ENCODE results near the gene OGT.
A peak's percentile ranks its signal among the peaks of the same experiment; 100 is the strongest.
"Not testable (repeated sequence)": the region's sequence is repeated elsewhere in the genome, so short reads cannot be mapped to it uniquely, and the experiment has no call there.

OGT gene

GRCh38 chrX:71599965-71600364 is 67.1 kb downstream of the OGT start:
- DNase-seq, result no peak

GRCh38 chrX:71603618-71604017 is 70.7 kb downstream of the OGT start:
- DNase-seq, result no peak

GRCh38 chrX:71604141-71604540 is 71.2 kb downstream of the OGT start:
- no peak for DNase-seq

- DNase-seq, result no peak
Measured at GRCh38 chrX:71604796-71605568, 72.1 kb downstream of the OGT start.

GRCh38 chrX:71606536-71607216 is 73.8 kb downstream of the OGT start:
- no peak for DNase-seq

- DNase-seq, result no peak
Measured at GRCh38 chrX:71607488-71607887, 74.6 kb downstream of the OGT start.

- DNase-seq, result no peak
Measured at GRCh38 chrX:71609095-71609750, 76.3 kb downstream of the OGT start.

- not testable (repeated sequence) for DNase-seq
Measured at GRCh38 chrX:71611736-71612135, 78.8 kb downstream of the OGT start.

GRCh38 chrX:71612256-71612655 is 79.4 kb downstream of the OGT start:
- DNase-seq, result no peak

- no peak for DNase-seq
Measured at GRCh38 chrX:71615056-71615455, 82.2 kb downstream of the OGT start.

GRCh38 chrX:71615954-71616353 is 83.0 kb downstream of the OGT start:
- DNase-seq, result no peak

- no peak for DNase-seq
Measured at GRCh38 chrX:71616672-71617529, 84.0 kb downstream of the OGT start.

- DNase-seq, result no peak
Measured at GRCh38 chrX:71617742-71618141, 84.8 kb downstream of the OGT start.

- DNase-seq, result no peak
Measured at GRCh38 chrX:71618303-71618721, 85.4 kb downstream of the OGT start, which contains the start of gene CXCR3. Gene CXCR3, minus strand, starts transcription at chrX:71618511. Its CDS starts 62 bp downstream, at chrX:71618449.

GRCh38 chrX:71618787-71619186 is 85.9 kb downstream of the OGT start:
- no peak for DNase-seq

GRCh38 chrX:71619193-71619592 is 86.3 kb downstream of the OGT start:
- no peak for DNase-seq

GRCh38 chrX:71619986-71620385 is 87.1 kb downstream of the OGT start:
- DNase-seq, result no peak

GRCh38 chrX:71621603-71622002 is 88.7 kb downstream of the OGT start:
- DNase-seq, result no peak

GRCh38 chrX:71622032-71622575 is 89.2 kb downstream of the OGT start:
- DNase-seq, result no peak

- peak; percentile 82 for DNase-seq
Measured at GRCh38 chrX:71622576-71623450, 89.9 kb downstream of the OGT start.

GRCh38 chrX:71623714-71624113 is 90.8 kb downstream of the OGT start:
- DNase-seq, result no peak

GRCh38 chrX:71625471-71625870 is 92.6 kb downstream of the OGT start:
- DNase-seq, result no peak

Data from DMS79 treated with DMSO at 0.1 percent for 48 hours (cell line).